Measurements from ENCODE around the gene PRRT1B.
"Not testable (repeated sequence)": the region's sequence is repeated elsewhere in the genome, so short reads cannot be mapped to it uniquely, and the experiment has no call there.

Gene PRRT1B

GRCh38 chr9:131513177-131513576 lies 32.1 kb upstream of the PRRT1B start:
- H3K4me3 ChIP-seq (ENCODE audit: low read length), result no peak overlapping the region
- H3K9ac ChIP-seq (ENCODE audit: low read length), result no peak overlapping the region
- no peak overlapping the region for H3K27ac ChIP-seq (ENCODE audit: low read depth, low read length)
- H3K27me3 ChIP-seq (ENCODE audit: control insufficient read depth, insufficient read depth, low read length), result no peaks in the 10 kb centered on the region
- peaks cover 38% of the 10 kb centered on the region for H3K36me3 ChIP-seq (ENCODE audit: control insufficient read depth, insufficient read depth, low read length)
- H3K4me1 ChIP-seq (ENCODE audit: control insufficient read depth, insufficient read depth, low read length), result peaks cover 7% of the 10 kb centered on the region

GRCh38 chr9:131515559-131516031 lies 29.7 kb upstream of the PRRT1B start:
- peaks cover 12% of the 10 kb centered on the region for H3K4me1 ChIP-seq (ENCODE audit: control insufficient read depth, insufficient read depth, low read length)
- H3K4me3 ChIP-seq (ENCODE audit: low read length); H3K27ac ChIP-seq (ENCODE audit: low read depth, low read length); H3K27me3 ChIP-seq (ENCODE audit: control insufficient read depth, insufficient read depth, low read length); H3K9ac ChIP-seq (ENCODE audit: low read length): not testable (repeated sequence)
- peaks cover 53% of the 10 kb centered on the region for H3K36me3 ChIP-seq (ENCODE audit: control insufficient read depth, insufficient read depth, low read length)

GRCh38 chr9:131516100-131516499 lies 29.2 kb upstream of the PRRT1B start:
- H3K4me1 ChIP-seq (ENCODE audit: control insufficient read depth, insufficient read depth, low read length), result peaks cover 12% of the 10 kb centered on the region
- no peaks in the 10 kb centered on the region for H3K27me3 ChIP-seq (ENCODE audit: control insufficient read depth, insufficient read depth, low read length)
- H3K9ac ChIP-seq (ENCODE audit: low read length), result no peak overlapping the region
- H3K27ac ChIP-seq (ENCODE audit: low read depth, low read length), result no peak overlapping the region
- no peak overlapping the region for H3K4me3 ChIP-seq (ENCODE audit: low read length)
- peaks cover 51% of the 10 kb centered on the region for H3K36me3 ChIP-seq (ENCODE audit: control insufficient read depth, insufficient read depth, low read length)

- H3K27me3 ChIP-seq (ENCODE audit: control insufficient read depth, insufficient read depth, low read length), result no peaks in the 10 kb centered on the region
- H3K4me3 ChIP-seq (ENCODE audit: low read length), result no peak overlapping the region
- H3K9ac ChIP-seq (ENCODE audit: low read length), result no peak overlapping the region
- peaks cover 51% of the 10 kb centered on the region for H3K36me3 ChIP-seq (ENCODE audit: control insufficient read depth, insufficient read depth, low read length)
- H3K27ac ChIP-seq (ENCODE audit: low read depth, low read length), result no peak overlapping the region
- peaks cover 12% of the 10 kb centered on the region for H3K4me1 ChIP-seq (ENCODE audit: control insufficient read depth, insufficient read depth, low read length)
These were observed 28.4 kb upstream of the PRRT1B start for GRCh38 chr9:131516930-131517329.

GRCh38 chr9:131517761-131518190 lies 27.5 kb upstream of the PRRT1B start:
- peaks cover 12% of the 10 kb centered on the region for H3K4me1 ChIP-seq (ENCODE audit: control insufficient read depth, insufficient read depth, low read length)
- no peak overlapping the region for H3K9ac ChIP-seq (ENCODE audit: low read length)
- peak overlapping the region; percentile 87 for H3K27ac ChIP-seq (ENCODE audit: low read depth, low read length)
- H3K36me3 ChIP-seq (ENCODE audit: control insufficient read depth, insufficient read depth, low read length), result peaks cover 52% of the 10 kb centered on the region
- no peak overlapping the region for H3K4me3 ChIP-seq (ENCODE audit: low read length)
- no peaks in the 10 kb centered on the region for H3K27me3 ChIP-seq (ENCODE audit: control insufficient read depth, insufficient read depth, low read length)

GRCh38 chr9:131518553-131518952 lies 26.8 kb upstream of the PRRT1B start:
- Histone ChIP-seq H3K4me3 (ENCODE audit: low read length) (no peak overlapping the region), H3K27me3 (ENCODE audit: control insufficient read depth, insufficient read depth, low read length) (no peaks in the 10 kb centered on the region), H3K4me1 (ENCODE audit: control insufficient read depth, insufficient read depth, low read length) (peaks cover 12% of the 10 kb centered on the region), H3K9ac (ENCODE audit: low read length) (no peak overlapping the region), H3K27ac (ENCODE audit: low read depth, low read length) (peak overlapping the region; percentile 87), H3K36me3 (ENCODE audit: control insufficient read depth, insufficient read depth, low read length) (peaks cover 56% of the 10 kb centered on the region)

GRCh38 chr9:131520503-131520902 lies 24.8 kb upstream of the PRRT1B start:
- peaks cover 12% of the 10 kb centered on the region for H3K4me1 ChIP-seq (ENCODE audit: control insufficient read depth, insufficient read depth, low read length)
- no peaks in the 10 kb centered on the region for H3K27me3 ChIP-seq (ENCODE audit: control insufficient read depth, insufficient read depth, low read length)
- no peak overlapping the region for H3K9ac ChIP-seq (ENCODE audit: low read length)
- H3K27ac ChIP-seq (ENCODE audit: low read depth, low read length), result no peak overlapping the region
- no peak overlapping the region for H3K4me3 ChIP-seq (ENCODE audit: low read length)
- H3K36me3 ChIP-seq (ENCODE audit: control insufficient read depth, insufficient read depth, low read length), result peaks cover 58% of the 10 kb centered on the region

- Histone ChIP-seq H3K36me3 (ENCODE audit: control insufficient read depth, insufficient read depth, low read length) (peaks cover 58% of the 10 kb centered on the region), H3K27me3 (ENCODE audit: control insufficient read depth, insufficient read depth, low read length) (no peaks in the 10 kb centered on the region), H3K27ac (ENCODE audit: low read depth, low read length) (no peak overlapping the region), H3K4me1 (ENCODE audit: control insufficient read depth, insufficient read depth, low read length) (peaks cover 12% of the 10 kb centered on the region), H3K9ac (ENCODE audit: low read length) (no peak overlapping the region), H3K4me3 (ENCODE audit: low read length) (no peak overlapping the region)
These were observed 24.1 kb upstream of the PRRT1B start for GRCh38 chr9:131521203-131521602.

GRCh38 chr9:131521822-131522221 lies 23.5 kb upstream of the PRRT1B start:
- Histone ChIP-seq H3K9ac (ENCODE audit: low read length) (no peak overlapping the region), H3K36me3 (ENCODE audit: control insufficient read depth, insufficient read depth, low read length) (peaks cover 64% of the 10 kb centered on the region), H3K4me1 (ENCODE audit: control insufficient read depth, insufficient read depth, low read length) (peaks cover 12% of the 10 kb centered on the region), H3K4me3 (ENCODE audit: low read length) (no peak overlapping the region), H3K27ac (ENCODE audit: low read depth, low read length) (no peak overlapping the region), H3K27me3 (ENCODE audit: control insufficient read depth, insufficient read depth, low read length) (no peaks in the 10 kb centered on the region)

GRCh38 chr9:131522257-131523085 lies 22.9 kb upstream of the PRRT1B start:
- H3K4me1 ChIP-seq (ENCODE audit: control insufficient read depth, insufficient read depth, low read length), result peaks cover 11% of the 10 kb centered on the region
- H3K4me3 ChIP-seq (ENCODE audit: low read length), result no peak overlapping the region
- H3K27ac ChIP-seq (ENCODE audit: low read depth, low read length), result no peak overlapping the region

GRCh38 chr9:131523086-131523388 lies 22.3 kb upstream of the PRRT1B start:
- Histone ChIP-seq H3K9ac (ENCODE audit: low read length) (no peak overlapping the region), H3K27ac (ENCODE audit: low read depth, low read length) (no peak overlapping the region), H3K4me1 (ENCODE audit: control insufficient read depth, insufficient read depth, low read length) (peaks cover 6% of the 10 kb centered on the region), H3K27me3 (ENCODE audit: control insufficient read depth, insufficient read depth, low read length) (no peaks in the 10 kb centered on the region), H3K36me3 (ENCODE audit: control insufficient read depth, insufficient read depth, low read length) (peaks cover 66% of the 10 kb centered on the region), H3K4me3 (ENCODE audit: low read length) (no peak overlapping the region)

More at GRCh38 chr9:131522257-131523085, 22.9 kb upstream of the PRRT1B start:
- no peak overlapping the region for H3K9ac ChIP-seq (ENCODE audit: low read length)
- peaks cover 66% of the 10 kb centered on the region for H3K36me3 ChIP-seq (ENCODE audit: control insufficient read depth, insufficient read depth, low read length)
- no peaks in the 10 kb centered on the region for H3K27me3 ChIP-seq (ENCODE audit: control insufficient read depth, insufficient read depth, low read length)

GRCh38 chr9:131523451-131524435 lies 21.6 kb upstream of the PRRT1B start:
- H3K9ac ChIP-seq (ENCODE audit: low read length), result no peak overlapping the region
- H3K4me1 ChIP-seq (ENCODE audit: control insufficient read depth, insufficient read depth, low read length), result no peaks in the 10 kb centered on the region
- no peak overlapping the region for H3K4me3 ChIP-seq (ENCODE audit: low read length)
- H3K27ac ChIP-seq (ENCODE audit: low read depth, low read length), result no peak overlapping the region
- peaks cover 66% of the 10 kb centered on the region for H3K36me3 ChIP-seq (ENCODE audit: control insufficient read depth, insufficient read depth, low read length)
- H3K27me3 ChIP-seq (ENCODE audit: control insufficient read depth, insufficient read depth, low read length), result no peaks in the 10 kb centered on the region

Measured in rectal smooth muscle tissue (tissue), 1 donor.